Small intestine (tissue), 7 donors: Measurements from ENCODE around the gene EXOSC10. TPM values are rescaled to one million over a fixed set of nuclear protein-coding genes. Genes with fewer than 3 reads are reported as not detected.
"Not testable (repeated sequence)": the region's sequence is repeated elsewhere in the genome, so short reads cannot be mapped to it uniquely, and the experiment has no call there.

ENCODE experiments used
- DNase-seq, 2 donors: peaks; one replicate each; pipeline versions ENCODE4 v3.0.0 to v3.0.0-alpha.2; 2013
- FAIRE-seq: peaks from 2 replicates; lab custom pipeline; 2012; peaks lifted over from hg19 to GRCh38; lab: Jason Lieb, UNC
- H3K27ac ChIP-seq, 3 donors: one replicate each; pipeline ENCODE4 v1.5.1; 2013; ENCODE audit warnings: low read length in 2 of 3, mild to moderate bottlenecking in 2 of 3, control low read depth in 1 of 3, inconsistent platforms in 1 of 3, low read depth in 1 of 3, moderate library complexity in 1 of 3
- H3K27me3 ChIP-seq, 3 donors: one replicate each; pipeline ENCODE4 v1.6.1; 2013; ENCODE audit warnings: low read length in 3 of 3, inconsistent platforms in 1 of 3; ENCODE audit not compliant: control insufficient read depth in 3 of 3, insufficient read depth in 3 of 3
- H3K36me3 ChIP-seq, 3 donors: one replicate each; pipeline ENCODE4 v1.6.1; 2013; ENCODE audit warnings: low read length in 3 of 3, inconsistent platforms in 1 of 3, low read depth in 1 of 3, mild to moderate bottlenecking in 1 of 3, moderate library complexity in 1 of 3; ENCODE audit not compliant: control insufficient read depth in 3 of 3, insufficient read depth in 2 of 3
- H3K4me1 ChIP-seq, 3 donors: one replicate each; pipeline ENCODE4 v1.6.1; 2013; ENCODE audit warnings: low read length in 2 of 3, inconsistent platforms in 1 of 3, low read depth in 1 of 3, mild to moderate bottlenecking in 1 of 3, moderate library complexity in 1 of 3; ENCODE audit not compliant: control insufficient read depth in 3 of 3, insufficient read depth in 2 of 3
- H3K4me3 ChIP-seq, 3 donors: one replicate each; pipeline ENCODE4 v1.5.1; 2013; ENCODE audit warnings: low read length in 3 of 3, control low read depth in 1 of 3, inconsistent platforms in 1 of 3, low read depth in 1 of 3, mild to moderate bottlenecking in 1 of 3, moderate library complexity in 1 of 3
- H3K9me3 ChIP-seq, 2 donors: one replicate each; pipeline ENCODE4 v1.6.1; 2013; ENCODE audit warnings: low read depth in 1 of 2, low read length in 1 of 2; ENCODE audit not compliant: control insufficient read depth in 2 of 2, insufficient read depth in 1 of 2
- WGBS, 3 donors: extraction: QIAGEN DNeasy Blood & Tissue Kit; methylation state at CpG; one replicate each; pipeline ENCODE4 v1.1.7; 2013; 5-methylcytosine and 5-hydroxymethylcytosine counted together
- polyA plus RNA-seq, 4 donors: library from polyadenylated mRNA; stranded (reverse) in 3 of 4; unstranded in 1 of 4; fragments of 200-250 nt in 3 of 4; fragments of 120-200 nt in 1 of 4; gene quantifications; one replicate each; pipeline versions ENCODE4 v1.2.1 to v1.2.3, GENCODE V29; 2013
- donor health status: healthy with polysubstance abuse.
- donor health status: control.
- donor health status: control.
- donor health status: Bipolar disorder and iron deficiency.
- donor health status: healthy.

The EXOSC10 gene
- polyA plus RNA-seq, 4 donors, result 30.1 to 58.5 (median 34.8) TPM

DNA sequence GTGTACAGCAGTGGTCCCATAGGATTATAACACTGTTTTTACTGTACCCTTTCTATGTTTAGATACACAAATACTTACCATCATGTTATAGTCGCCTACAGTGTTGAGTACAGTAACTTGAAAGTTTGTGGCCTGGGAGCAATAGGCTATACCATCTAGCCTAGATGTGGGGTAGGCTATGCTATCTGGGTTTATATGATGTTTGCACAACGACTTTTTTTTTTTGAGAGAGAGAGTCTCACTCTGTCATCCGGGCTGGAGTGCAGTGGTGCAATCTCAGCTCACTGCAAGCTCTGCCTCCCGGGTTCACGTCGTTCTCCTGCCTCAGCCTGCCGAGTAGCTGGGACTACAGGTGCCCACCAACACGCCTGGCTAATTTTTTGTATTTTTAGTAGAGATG is 80.3 kb downstream of the EXOSC10 start:
- not testable (repeated sequence) for H3K27me3 ChIP-seq, H3K4me1 ChIP-seq, FAIRE-seq, H3K27ac ChIP-seq, H3K9me3 ChIP-seq, DNase-seq, H3K4me3 ChIP-seq
- peaks cover 14 to 59% (median 35%) of the 10 kb centered on the region in 3 donors for H3K36me3 ChIP-seq
- WGBS, 3 donors, result 75 to 83% (median 79%) methylated on average over 8 of the region's 8 CpGs

Other genes starting within 250 kb of the EXOSC10 start
- 100 to 1,000 TPM in 2 of 4 donors, 10 to 100 TPM in 2; 86.1 to 184 (median 116) TPM for gene TARDBP, start 87.2 kb downstream of the EXOSC10 start, polyA plus RNA-seq
- 1 to 10 TPM in 1 of 4 donors, not detected in 3; 4.7 TPM for gene MASP2, start 52.6 kb downstream of the EXOSC10 start, polyA plus RNA-seq
- gene SRM, start 39.9 kb downstream of the EXOSC10 start, polyA plus RNA-seq, result 10 to 100 TPM in 3 of 4 donors, 1 to 10 TPM in 1; 5.6 to 67.3 (median 26.4) TPM
- under 1 TPM in 1 of 4 donors, not detected in 3; 0.73 TPM for gene ANGPTL7, start 89.5 kb upstream of the EXOSC10 start, polyA plus RNA-seq
- gene MTOR, start 162.7 kb upstream of the EXOSC10 start, polyA plus RNA-seq, result 10 to 100 TPM; 11.3 to 22.9 (median 17.7) TPM
- gene UBIAD1, start 173.3 kb upstream of the EXOSC10 start, polyA plus RNA-seq, result 10 to 100 TPM in 2 of 4 donors, 1 to 10 TPM in 2; 3.2 to 12.8 (median 7.3) TPM